K562 (cell line): ENCODE measurements around the gene SH3TC1. TPM values are rescaled to one million over a fixed set of nuclear protein-coding genes. Genes with fewer than 3 reads are reported as not detected.
A peak's percentile ranks its signal among the peaks of the same experiment; 100 is the strongest.

Source experiments
- BACH1 ChIP-seq: fragments of 200-800 bp; sonication (Bioruptor generic); IDR thresholded peaks from 2 replicates; pipeline ENCODE4 v1.6.1; 2016; ENCODE audit warnings: missing genetic modification characterization, missing compliant biosample characterization
- CCAR2 ChIP-seq: fragments of 200-400 bp; formaldehyde crosslinking; IDR thresholded peaks from 2 replicates; pipeline ENCODE4 v1.6.1; 2017; ENCODE audit warnings: mild to moderate bottlenecking, low read depth, low read length
- CHCHD3 ChIP-seq: fragments of 250-450 bp; sonication (Bioruptor Pico); IDR thresholded peaks from 2 replicates; pipeline ENCODE4 v2.1.2; 2022; ENCODE audit warnings: mild to moderate bottlenecking
- E2F3 ChIP-seq: fragments of 250-450 bp; sonication (Bioruptor Pico); IDR thresholded peaks from 2 replicates; pipeline ENCODE4 v1.4.0; 2020; ENCODE audit warnings: mild to moderate bottlenecking
- FIP1L1 ChIP-seq: fragments of 200-400 bp; formaldehyde crosslinking; IDR thresholded peaks from 2 replicates; pipeline ENCODE4 v1.6.1; 2018; ENCODE audit warnings: mild to moderate bottlenecking, low read depth, low read length; ENCODE audit not compliant: poor library complexity, severe bottlenecking
- KDM1A ChIP-seq, 2 experiments: fragments of 450-650 bp; IDR thresholded peaks; 2 replicates each; pipeline ENCODE4 v1.6.1; 2016; ENCODE audit warnings: mild to moderate bottlenecking in 2 of 2
- KDM2B ChIP-seq: fragments of 250-450 bp; sonication (Bioruptor Pico); IDR thresholded peaks from 2 replicates; pipeline ENCODE4 v1.8.0; 2021; ENCODE audit warnings: mild to moderate bottlenecking, moderate library complexity
- KLF10 ChIP-seq: fragments of 250-450 bp; sonication (Bioruptor Pico); IDR thresholded peaks from 2 replicates; pipeline ENCODE4 v1.6.1; 2021; ENCODE audit warnings: matching md5 sums
- MEF2D ChIP-seq: conservative IDR thresholded peaks from 2 replicates; pipeline ENCODE4 v1.6.1; 2016; ENCODE audit warnings: low read depth, missing genetic modification characterization, missing compliant biosample characterization
- NCOA6 ChIP-seq: fragments of 450-650 bp; IDR thresholded peaks from 2 replicates; pipeline ENCODE4 v1.6.1; 2017; ENCODE audit warnings: mild to moderate bottlenecking
- NR1H2 ChIP-seq: sonication (generic); formaldehyde crosslinking; IDR thresholded peaks from 2 replicates; pipeline ENCODE4 v1.4.0; 2020; ENCODE audit warnings: mild to moderate bottlenecking, missing genetic modification reagents
- PHF20 ChIP-seq: fragments of 450-650 bp; IDR thresholded peaks from 2 replicates; pipeline ENCODE4 v1.6.1; 2018; ENCODE audit not compliant: partially characterized antibody
- POLR2A ChIP-seq: fragments of 450-650 bp; conservative IDR thresholded peaks from 2 replicates; pipeline ENCODE4 v1.6.1; 2016
- SOX6 ChIP-seq: fragments of 450-650 bp; IDR thresholded peaks from 2 replicates; pipeline ENCODE4 v1.6.1; 2014; ENCODE audit warnings: mild to moderate bottlenecking
- TARDBP ChIP-seq: fragments of 450-650 bp; IDR thresholded peaks from 2 replicates; pipeline ENCODE4 v1.6.1; 2016
- TGIF2 ChIP-seq: sonication (generic); formaldehyde crosslinking; IDR thresholded peaks from 2 replicates; pipeline ENCODE4 v1.8.1; 2022; ENCODE audit warnings: mild to moderate bottlenecking, missing genetic modification reagents, moderate library complexity
- ZBED1 ChIP-seq: IDR thresholded peaks from 2 replicates; pipeline ENCODE4 v1.6.1; 2014
- ZKSCAN1 ChIP-seq: fragments of 150-350 bp; IDR thresholded peaks from 2 replicates; pipeline ENCODE4 v1.6.1; 2016; ENCODE audit warnings: low read depth, low read length
- ZNF766 ChIP-seq: fragments of 200-800 bp; sonication (Bioruptor generic); conservative IDR thresholded peaks from 2 replicates; pipeline ENCODE4 v1.6.1; 2016; ENCODE audit warnings: missing genetic modification characterization, missing compliant biosample characterization
- ZNF79 ChIP-seq: fragments of 250-450 bp; sonication (Bioruptor Pico); IDR thresholded peaks from 2 replicates; pipeline ENCODE4 v1.4.0; 2020; ENCODE audit warnings: low read depth, mild to moderate bottlenecking, moderate library complexity
- polyA plus RNA-seq, 8 experiments: library from polyadenylated mRNA; depleted of rRNA in 4 of 8; stranded (reverse) in 5 of 8; unstranded in 3 of 8; fragments of >200 nt; fragmentation: Nextera tagmentation in 2 of 8; fragmentation: Illumina TruSeq in 1 of 8; extraction: Ambion mirVana in 2 of 8; extraction: Trizol in 1 of 8; gene quantifications; 2 replicates each; pipeline versions ENCODE4 v1.2.1 to v1.2.3, GENCODE V29; 2011 to 2014; ENCODE audit warnings: inconsistent platforms in 1 of 8, missing spikeins in 1 of 8
- total RNA-seq, 7 experiments: library from RNA; depleted of rRNA in 6 of 7; stranded (reverse); fragments of >200 nt in 6 of 7; fragmentation: Illumina TruSeq in 2 of 7; extraction: Trizol in 2 of 7; gene quantifications; 2 replicates each; pipeline versions ENCODE4 v1.2.1 to v1.2.3, GENCODE V29; 2011 to 2021; ENCODE audit warnings: low replicate concordance in 1 of 7
- TF ChIP-seq, protein P1 (sequence below), 2 experiments: fragments of 450-650 bp; IDR thresholded peaks; 2 replicates each; pipeline ENCODE4 v1.6.1; 2016; ENCODE audit warnings: mild to moderate bottlenecking in 2 of 2, borderline replicate concordance in 1 of 2, low read depth in 1 of 2, moderate library complexity in 1 of 2
- TF ChIP-seq, protein P2 (sequence below), 2 experiments: IDR thresholded peaks; 2 replicates each; pipeline ENCODE4 v1.6.1; 2011; ENCODE audit warnings: borderline replicate concordance in 1 of 2, control low read depth in 1 of 2, low read depth in 1 of 2, low read length in 1 of 2, mild to moderate bottlenecking in 1 of 2, mixed read lengths in 1 of 2, moderate library complexity in 1 of 2; ENCODE audit not compliant: insufficient read depth in 1 of 2, insufficient read length in 1 of 2, poor library complexity in 1 of 2, severe bottlenecking in 1 of 2; ENCODE audit errors: extremely low read depth in 1 of 2

The SH3TC1 gene
- total and polyA plus RNA-seq, 9 of the 15 experiments (the other 6 are each of a cell fraction or from before 2014, with no cell fraction given): 0.04 to 2.1 (median 0.48) TPM; not detected in 1

DNA sequence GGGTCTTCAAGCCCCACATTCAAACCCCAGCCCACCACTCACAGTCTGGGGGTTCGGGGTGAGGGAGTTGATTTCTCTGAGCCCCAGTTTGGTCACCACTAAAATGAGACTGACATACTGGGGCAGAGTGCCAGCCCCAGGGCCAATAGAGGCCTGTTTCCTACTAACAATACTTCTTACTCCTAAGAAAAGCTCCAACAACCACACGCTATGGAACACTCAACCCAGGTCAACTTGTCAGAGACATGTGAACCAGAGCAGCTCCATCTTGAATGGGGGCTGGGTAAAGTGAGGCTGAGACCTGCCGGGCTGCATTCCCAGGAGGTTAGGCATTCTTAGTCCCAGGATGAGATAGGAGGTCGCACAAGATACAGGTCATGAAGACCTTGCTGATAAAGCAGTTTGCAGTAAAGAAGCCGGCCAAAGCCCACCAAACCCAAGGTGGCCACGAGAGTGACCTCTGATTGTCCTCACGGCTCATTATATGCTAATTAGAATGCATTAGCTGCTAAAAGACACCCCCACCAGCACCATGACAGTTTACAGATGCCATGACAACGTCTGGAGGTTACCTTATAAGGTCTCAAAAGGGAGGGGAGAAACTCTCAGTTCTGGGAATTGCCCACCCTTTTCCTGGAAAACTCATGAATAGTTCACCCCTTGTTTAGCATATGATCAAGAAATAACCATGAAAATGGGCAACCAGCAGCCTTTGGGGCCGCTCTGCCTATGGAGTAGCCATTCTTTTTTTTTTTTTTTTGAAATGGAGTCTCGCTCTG lies 43.9 kb downstream of the SH3TC1 start (continued):
- TF ChIP-seq, protein P1, sequence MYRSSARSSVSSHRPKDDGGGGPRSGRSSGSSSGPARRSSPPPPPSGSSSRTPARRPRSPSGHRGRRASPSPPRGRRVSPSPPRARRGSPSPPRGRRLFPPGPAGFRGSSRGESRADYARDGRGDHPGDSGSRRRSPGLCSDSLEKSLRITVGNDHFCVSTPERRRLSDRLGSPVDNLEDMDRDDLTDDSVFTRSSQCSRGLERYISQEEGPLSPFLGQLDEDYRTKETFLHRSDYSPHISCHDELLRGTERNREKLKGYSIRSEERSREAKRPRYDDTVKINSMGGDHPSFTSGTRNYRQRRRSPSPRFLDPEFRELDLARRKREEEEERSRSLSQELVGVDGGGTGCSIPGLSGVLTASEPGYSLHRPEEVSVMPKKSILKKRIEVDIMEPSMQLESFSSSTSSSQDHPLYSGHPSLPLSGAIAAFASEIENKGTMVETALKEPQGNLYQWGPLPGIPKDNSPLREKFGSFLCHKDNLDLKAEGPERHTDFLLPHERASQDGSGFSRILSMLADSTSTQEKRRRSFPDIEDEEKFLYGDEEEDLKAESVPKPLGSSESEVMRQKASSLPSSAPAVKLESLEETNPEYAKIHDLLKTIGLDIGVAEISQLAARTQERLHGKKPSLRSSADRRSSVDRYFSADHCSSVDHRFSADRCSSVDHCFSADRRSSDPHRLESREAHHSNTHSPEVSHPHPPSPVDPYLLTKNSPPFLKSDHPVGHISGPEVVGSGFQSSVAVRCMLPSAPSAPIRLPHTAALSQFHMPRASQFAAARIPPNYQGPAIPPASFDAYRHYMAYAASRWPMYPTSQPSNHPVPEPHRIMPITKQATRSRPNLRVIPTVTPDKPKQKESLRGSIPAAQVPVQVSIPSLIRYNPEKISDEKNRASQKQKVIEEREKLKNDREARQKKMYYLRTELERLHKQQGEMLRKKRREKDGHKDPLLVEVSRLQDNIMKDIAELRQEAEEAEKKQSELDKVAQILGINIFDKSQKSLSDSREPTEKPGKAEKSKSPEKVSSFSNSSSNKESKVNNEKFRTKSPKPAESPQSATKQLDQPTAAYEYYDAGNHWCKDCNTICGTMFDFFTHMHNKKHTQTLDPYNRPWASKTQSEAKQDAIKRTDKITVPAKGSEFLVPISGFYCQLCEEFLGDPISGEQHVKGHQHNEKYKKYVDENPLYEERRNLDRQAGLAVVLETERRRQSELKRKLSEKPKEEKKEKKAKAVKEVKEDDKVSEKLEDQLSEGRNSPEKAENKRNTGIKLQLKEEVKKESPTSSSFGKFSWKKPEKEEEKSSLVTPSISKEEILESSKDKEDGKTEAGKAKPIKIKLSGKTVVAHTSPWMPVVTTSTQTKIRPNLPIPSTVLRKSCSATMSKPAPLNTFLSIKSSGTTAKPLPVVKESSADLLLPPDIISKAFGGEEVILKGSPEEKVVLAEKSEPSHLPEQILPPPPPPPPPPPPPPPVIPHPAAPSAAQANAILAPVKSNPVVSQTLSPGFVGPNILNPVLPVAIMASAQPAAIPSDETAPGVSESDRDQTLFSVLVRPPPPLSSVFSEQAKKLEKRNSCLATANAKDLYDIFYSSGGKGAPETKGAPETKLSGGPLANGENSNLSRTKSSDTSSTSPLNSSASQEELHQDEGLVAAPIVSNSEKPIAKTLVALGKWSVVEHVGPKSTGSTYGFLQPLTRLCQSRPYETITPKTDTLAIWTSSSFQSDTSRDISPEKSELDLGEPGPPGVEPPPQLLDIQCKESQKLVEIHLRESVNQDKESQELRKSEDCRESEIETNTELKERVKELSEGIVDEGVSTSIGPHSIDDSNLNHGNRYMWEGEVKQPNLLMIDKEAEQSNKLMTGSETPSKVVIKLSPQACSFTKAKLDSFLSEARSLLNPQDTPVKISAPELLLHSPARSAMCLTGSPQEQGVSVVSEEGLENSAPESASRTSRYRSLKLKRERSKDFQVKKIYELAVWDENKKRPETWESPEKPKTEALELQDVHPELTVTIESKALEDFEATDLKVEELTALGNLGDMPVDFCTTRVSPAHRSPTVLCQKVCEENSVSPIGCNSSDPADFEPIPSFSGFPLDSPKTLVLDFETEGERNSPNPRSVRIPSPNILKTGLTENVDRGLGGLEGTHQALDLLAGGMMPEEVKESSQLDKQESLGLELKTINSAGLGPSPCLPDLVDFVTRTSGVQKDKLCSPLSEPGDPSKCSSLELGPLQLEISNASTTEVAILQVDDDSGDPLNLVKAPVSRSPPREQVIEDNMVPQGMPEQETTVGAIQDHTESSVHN (IDR thresholded peaks at IDR 0.05; ENCODE audit: borderline replicate concordance in 1 of 2, low read depth in 1 of 2): no peak
- TF ChIP-seq BACH1 (peak; percentile 74; the same call in 1 of the 2 replicates), ZNF766 (CRISPR knock-in tag) (no peak), TARDBP (no peak), CHCHD3 (CRISPR knock-in tag) (no peak), NCOA6 (no peak), NR1H2 (CRISPR knock-in tag) (no peak), PHF20 (no peak), POLR2A (no peak), ZBED1 (no peak), KDM2B (CRISPR knock-in tag) (no peak), SOX6 (no peak), CCAR2 (no peak), FIP1L1 (no peak), KDM1A (IDR thresholded peaks at IDR 0.05) (no peak), ZKSCAN1 (no peak), ZNF79 (no peak), TGIF2 (CRISPR knock-in tag) (no peak), MEF2D (peak; percentile 58), E2F3 (CRISPR knock-in tag) (peak; percentile 76), KLF10 (CRISPR knock-in tag) (no peak)
- TF ChIP-seq, protein P2, sequence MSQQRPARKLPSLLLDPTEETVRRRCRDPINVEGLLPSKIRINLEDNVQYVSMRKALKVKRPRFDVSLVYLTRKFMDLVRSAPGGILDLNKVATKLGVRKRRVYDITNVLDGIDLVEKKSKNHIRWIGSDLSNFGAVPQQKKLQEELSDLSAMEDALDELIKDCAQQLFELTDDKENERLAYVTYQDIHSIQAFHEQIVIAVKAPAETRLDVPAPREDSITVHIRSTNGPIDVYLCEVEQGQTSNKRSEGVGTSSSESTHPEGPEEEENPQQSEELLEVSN (IDR thresholded peaks at IDR 0.05; ENCODE audit: borderline replicate concordance in 1 of 2, extremely low read depth in 1 of 2, insufficient read depth in 1 of 2, insufficient read length in 1 of 2, low read depth in 1 of 2, low read length in 1 of 2, poor library complexity in 1 of 2, severe bottlenecking in 1 of 2): no peak
